Breast epithelium (tissue), 4 donors: ENCODE results near the gene ODF4. TPM values are rescaled to one million over a fixed set of nuclear protein-coding genes. Genes with fewer than 3 reads are reported as not detected.

Experiments
- DNase-seq, 2 donors: peaks; one replicate each; pipeline ENCODE4 v3.0.0-alpha.2; 2019; ENCODE audit warnings: low spot score in 2 of 2
- H3K27ac ChIP-seq, 2 donors: fragments of 200-600 bp; sonication (generic) in 1 of 2; one replicate each; pipeline ENCODE4 v1.5.1; 2016 to 2019; ENCODE audit warnings: mild to moderate bottlenecking in 1 of 2
- H3K27me3 ChIP-seq, 2 donors: fragments of 200-600 bp; sonication (generic) in 1 of 2; one replicate each; pipeline versions ENCODE4 v1.5.1 to v1.6.0; 2017 to 2019; ENCODE audit warnings: control low read depth in 1 of 2, mild to moderate bottlenecking in 1 of 2
- H3K36me3 ChIP-seq: fragments of 200-600 bp; one replicate; pipeline ENCODE4 v1.5.1; 2019
- H3K4me1 ChIP-seq, 2 donors: fragments of 200-600 bp; sonication (generic); one replicate each; pipeline ENCODE4 v1.5.1; 2016 to 2019; ENCODE audit warnings: control low read depth in 1 of 2
- H3K4me3 ChIP-seq, 3 donors: fragments of 200-600 bp; sonication (generic); 1 replicate in 2 of 3; 2 replicates in 1 of 3; pipeline ENCODE4 v1.5.1; 2016 to 2019; ENCODE audit warnings: mild to moderate bottlenecking in 3 of 3, moderate library complexity in 2 of 3
- H3K9me3 ChIP-seq, 2 donors: fragments of 200-600 bp; sonication (generic) in 1 of 2; one replicate each; pipeline ENCODE4 v1.5.1; 2016 to 2019; ENCODE audit warnings: control low read depth in 1 of 2
- POLR2A ChIP-seq: fragments of 450-650 bp; IDR thresholded peaks from one replicate; pipeline ENCODE4 v1.6.1; 2016; ENCODE audit warnings: antibody characterized with exemption, mild to moderate bottlenecking, moderate library complexity
- POLR2AphosphoS5 ChIP-seq, 3 donors: sonication (generic); formaldehyde crosslinking; IDR thresholded peaks; one replicate each; pipeline ENCODE4 v1.6.1; 2017; ENCODE audit warnings: antibody characterized with exemption in 3 of 3
- intact Hi-C: fragments of 100-400 bp; cut with DNase I; formaldehyde crosslinking; loops from one replicate; pipeline ENCODE4 v1.15.1; 2023; ENCODE audit warnings: low total_unique reads
- total RNA-seq, 3 donors: library from RNA; depleted of rRNA; stranded (reverse); fragments of >200 nt; gene quantifications; one replicate each; pipeline ENCODE4 v1.1.0, GENCODE V29; 2016
- TF ChIP-seq, protein P1 (sequence below), 3 donors: fragments of 450-650 bp; IDR thresholded peaks; one replicate each; pipeline ENCODE4 v1.5.1; 2016 to 2017; ENCODE audit warnings: antibody characterized with exemption in 3 of 3, mild to moderate bottlenecking in 3 of 3, moderate library complexity in 3 of 3

Gene ODF4
- total RNA-seq, 3 donors from 2014 or later, result not detected

DNA sequence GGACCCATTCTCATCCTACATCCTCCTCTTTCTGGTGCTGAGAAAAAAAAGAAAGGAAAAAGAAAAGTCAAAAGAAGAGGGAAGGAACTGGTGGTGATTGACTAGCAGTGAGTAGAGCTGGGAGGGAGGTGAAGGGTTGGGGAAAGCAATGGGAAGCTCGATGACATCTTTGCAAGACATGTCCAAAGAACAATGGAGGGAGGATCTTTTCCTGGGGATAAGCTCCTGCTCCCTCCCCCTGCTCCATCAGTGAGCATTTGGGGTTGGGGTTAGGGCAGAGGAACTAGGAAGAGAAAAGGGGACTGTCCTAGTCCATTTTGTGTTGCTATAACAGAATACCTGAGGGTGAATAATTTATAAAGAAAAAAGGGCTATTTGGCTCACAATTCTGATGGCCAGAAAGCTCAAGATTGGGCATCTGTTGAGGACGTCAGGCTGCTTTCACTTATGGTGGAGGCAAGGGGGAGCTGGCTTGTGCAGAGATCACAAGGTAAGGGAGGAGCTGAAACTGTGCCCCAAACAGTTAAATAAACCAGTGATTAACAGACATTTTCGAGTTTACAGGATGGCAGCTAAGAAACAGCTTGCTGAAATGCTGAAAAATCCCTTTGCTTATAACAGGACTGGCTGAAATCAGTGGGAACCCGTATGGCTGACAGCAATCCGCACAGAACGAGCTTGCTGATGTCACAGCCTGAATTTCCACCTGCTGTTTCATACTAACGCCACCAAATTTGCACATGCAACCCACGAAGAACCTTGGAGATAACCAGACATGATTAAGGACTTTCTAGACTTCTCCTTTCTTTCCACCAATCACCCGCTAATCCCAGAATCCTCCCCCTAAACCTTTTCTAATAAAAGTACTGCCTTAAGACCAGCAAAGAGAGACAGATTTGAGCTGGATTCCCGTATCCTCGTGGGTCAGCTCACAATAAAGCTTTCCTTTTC, 1.6 kb upstream of the ODF4 start:
- no peaks in the 10 kb centered on the region for H3K9me3 ChIP-seq
- no peak for TF ChIP-seq POLR2A
- no peak for TF ChIP-seq POLR2AphosphoS5 (IDR thresholded peaks at IDR 0.05)
- TF ChIP-seq, protein P1, sequence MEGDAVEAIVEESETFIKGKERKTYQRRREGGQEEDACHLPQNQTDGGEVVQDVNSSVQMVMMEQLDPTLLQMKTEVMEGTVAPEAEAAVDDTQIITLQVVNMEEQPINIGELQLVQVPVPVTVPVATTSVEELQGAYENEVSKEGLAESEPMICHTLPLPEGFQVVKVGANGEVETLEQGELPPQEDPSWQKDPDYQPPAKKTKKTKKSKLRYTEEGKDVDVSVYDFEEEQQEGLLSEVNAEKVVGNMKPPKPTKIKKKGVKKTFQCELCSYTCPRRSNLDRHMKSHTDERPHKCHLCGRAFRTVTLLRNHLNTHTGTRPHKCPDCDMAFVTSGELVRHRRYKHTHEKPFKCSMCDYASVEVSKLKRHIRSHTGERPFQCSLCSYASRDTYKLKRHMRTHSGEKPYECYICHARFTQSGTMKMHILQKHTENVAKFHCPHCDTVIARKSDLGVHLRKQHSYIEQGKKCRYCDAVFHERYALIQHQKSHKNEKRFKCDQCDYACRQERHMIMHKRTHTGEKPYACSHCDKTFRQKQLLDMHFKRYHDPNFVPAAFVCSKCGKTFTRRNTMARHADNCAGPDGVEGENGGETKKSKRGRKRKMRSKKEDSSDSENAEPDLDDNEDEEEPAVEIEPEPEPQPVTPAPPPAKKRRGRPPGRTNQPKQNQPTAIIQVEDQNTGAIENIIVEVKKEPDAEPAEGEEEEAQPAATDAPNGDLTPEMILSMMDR (IDR thresholded peaks at IDR 0.05), result no peak
- H3K4me3 ChIP-seq, result no peak overlapping the region
- no peak overlapping the region for H3K27ac ChIP-seq
- H3K27me3 ChIP-seq, result no peaks in the 10 kb centered on the region
- no peaks in the 10 kb centered on the region for H3K4me1 ChIP-seq
- no peaks in the 10 kb centered on the region for H3K36me3 ChIP-seq
- intact Hi-C loops, result no loop called here
- DNase-seq, result no peak

DNA sequence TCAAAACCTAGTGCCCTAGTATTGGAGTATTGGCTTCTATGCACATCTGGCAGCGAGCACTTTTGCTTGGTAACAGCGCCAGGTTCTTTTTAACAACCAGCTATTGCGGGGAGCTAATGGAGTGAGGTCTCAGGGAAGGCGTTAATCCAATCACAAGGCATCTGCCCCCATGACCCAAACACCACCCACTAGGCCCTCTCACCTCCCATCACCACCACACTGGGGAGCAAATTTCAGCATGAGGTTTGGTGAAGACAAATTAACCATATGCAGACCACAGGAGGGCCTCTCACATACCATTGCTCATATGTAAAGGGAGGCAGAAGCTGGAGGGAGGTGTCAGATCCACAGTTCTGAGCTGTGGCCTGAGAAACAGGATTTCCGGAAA, 893 bp upstream of the ODF4 start:
- TF ChIP-seq POLR2AphosphoS5 (IDR thresholded peaks at IDR 0.05) (no peak), POLR2A (no peak)
- TF ChIP-seq, protein P1 (IDR thresholded peaks at IDR 0.05), result no peak
- Histone ChIP-seq H3K36me3 (no peaks in the 10 kb centered on the region), H3K9me3 (no peaks in the 10 kb centered on the region), H3K27me3 (no peaks in the 10 kb centered on the region), H3K4me1 (no peaks in the 10 kb centered on the region), H3K4me3 (no peak overlapping the region), H3K27ac (no peak overlapping the region)
- intact Hi-C loops, result no loop called here
- DNase-seq, result no peak

DNA sequence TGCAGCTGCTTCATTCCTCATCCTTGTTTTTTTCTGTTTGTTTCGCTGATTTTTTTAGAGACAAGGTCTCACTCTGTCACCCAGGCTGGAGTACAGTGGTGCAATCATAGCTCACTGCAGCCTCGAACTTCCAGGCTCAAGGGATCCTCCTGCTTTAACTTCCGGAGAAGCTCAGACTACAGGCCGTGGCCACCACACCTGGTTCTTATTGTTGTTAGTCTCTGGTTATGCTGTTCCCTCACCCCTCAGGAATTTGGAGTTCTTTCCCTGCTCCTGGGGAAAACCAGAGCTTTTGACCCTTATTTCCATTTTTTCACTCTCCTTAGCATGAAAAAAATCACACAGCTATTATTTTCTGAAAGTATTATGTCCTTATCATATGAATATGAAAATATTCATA, 1.8 kb downstream of the ODF4 start:
- no peak overlapping the region for H3K27ac ChIP-seq
- intact Hi-C loops, result no loop called here
- H3K9me3 ChIP-seq, result no peaks in the 10 kb centered on the region
- no peaks in the 10 kb centered on the region for H3K27me3 ChIP-seq
- H3K4me3 ChIP-seq, result no peak overlapping the region
- no peaks in the 10 kb centered on the region for H3K4me1 ChIP-seq
- no peak for DNase-seq
- TF ChIP-seq POLR2A (no peak), POLR2AphosphoS5 (IDR thresholded peaks at IDR 0.05) (no peak)
- TF ChIP-seq, protein P1 (IDR thresholded peaks at IDR 0.05), result no peak
- no peaks in the 10 kb centered on the region for H3K36me3 ChIP-seq

DNA sequence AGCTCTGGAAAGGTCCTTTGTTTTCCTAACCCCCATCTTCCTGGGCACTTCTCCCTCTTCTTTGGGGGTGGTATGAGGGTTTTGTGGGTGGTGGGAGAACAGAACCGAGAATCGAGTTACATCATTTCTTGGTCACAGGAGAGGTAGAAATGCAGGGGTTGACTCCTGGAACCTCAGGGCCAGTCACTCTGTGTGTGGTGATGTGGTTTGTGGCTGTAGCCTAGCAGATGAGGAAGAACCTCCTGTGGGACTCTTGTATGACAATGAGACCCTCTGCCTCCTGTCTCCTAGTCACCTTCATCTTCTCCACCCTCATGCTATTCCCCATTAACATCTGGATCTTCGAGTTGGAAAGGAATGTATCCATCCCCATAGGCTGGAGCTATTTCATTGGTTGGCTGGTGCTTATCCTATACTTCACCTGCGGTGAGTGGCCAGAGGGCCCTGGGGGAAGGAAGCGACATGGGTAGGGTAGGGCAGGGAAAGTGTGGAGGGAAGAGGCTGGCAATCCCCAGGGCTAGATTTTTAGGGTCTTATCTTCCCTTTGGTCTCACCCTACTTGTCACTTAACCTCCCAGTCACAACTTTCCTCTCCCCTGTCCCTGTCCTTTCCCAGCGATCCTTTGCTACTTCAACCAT, 5.5 kb downstream of the ODF4 start:
- Histone ChIP-seq H3K4me3 (no peak overlapping the region), H3K36me3 (no peaks in the 10 kb centered on the region), H3K27ac (peak overlapping the region; percentile 78 to 90), H3K9me3 (no peaks in the 10 kb centered on the region), H3K4me1 (no peaks in the 10 kb centered on the region), H3K27me3 (no peaks in the 10 kb centered on the region)
- no peak for DNase-seq
- intact Hi-C loops, result no loop called here
- TF ChIP-seq, protein P1 (IDR thresholded peaks at IDR 0.05), result no peak
- TF ChIP-seq POLR2AphosphoS5 (IDR thresholded peaks at IDR 0.05), result no peak
- TF ChIP-seq POLR2A, result no peak
